ENCODE results near the gene SLC37A2.

Gene SLC37A2

GRCh38 chr11:125117429-125117828, 54.3 kb downstream of the SLC37A2 start:
- H3K36me3 ChIP-seq, result no peaks in the 10 kb centered on the region
- no peaks in the 10 kb centered on the region for H3K27me3 ChIP-seq (ENCODE audit: insufficient read depth, low read depth, severe bottlenecking)
- no peak overlapping the region for H3K27ac ChIP-seq
- DNase-seq, result no peak
- no peaks in the 10 kb centered on the region for H3K9me3 ChIP-seq (ENCODE audit: severe bottlenecking)
- TF ChIP-seq, protein P1, sequence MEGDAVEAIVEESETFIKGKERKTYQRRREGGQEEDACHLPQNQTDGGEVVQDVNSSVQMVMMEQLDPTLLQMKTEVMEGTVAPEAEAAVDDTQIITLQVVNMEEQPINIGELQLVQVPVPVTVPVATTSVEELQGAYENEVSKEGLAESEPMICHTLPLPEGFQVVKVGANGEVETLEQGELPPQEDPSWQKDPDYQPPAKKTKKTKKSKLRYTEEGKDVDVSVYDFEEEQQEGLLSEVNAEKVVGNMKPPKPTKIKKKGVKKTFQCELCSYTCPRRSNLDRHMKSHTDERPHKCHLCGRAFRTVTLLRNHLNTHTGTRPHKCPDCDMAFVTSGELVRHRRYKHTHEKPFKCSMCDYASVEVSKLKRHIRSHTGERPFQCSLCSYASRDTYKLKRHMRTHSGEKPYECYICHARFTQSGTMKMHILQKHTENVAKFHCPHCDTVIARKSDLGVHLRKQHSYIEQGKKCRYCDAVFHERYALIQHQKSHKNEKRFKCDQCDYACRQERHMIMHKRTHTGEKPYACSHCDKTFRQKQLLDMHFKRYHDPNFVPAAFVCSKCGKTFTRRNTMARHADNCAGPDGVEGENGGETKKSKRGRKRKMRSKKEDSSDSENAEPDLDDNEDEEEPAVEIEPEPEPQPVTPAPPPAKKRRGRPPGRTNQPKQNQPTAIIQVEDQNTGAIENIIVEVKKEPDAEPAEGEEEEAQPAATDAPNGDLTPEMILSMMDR (IDR thresholded peaks at IDR 0.05; ENCODE audit: low read depth, low read length), result no peak
- no peak overlapping the region for H3K4me3 ChIP-seq (ENCODE audit: low read depth, low read length)

DNA sequence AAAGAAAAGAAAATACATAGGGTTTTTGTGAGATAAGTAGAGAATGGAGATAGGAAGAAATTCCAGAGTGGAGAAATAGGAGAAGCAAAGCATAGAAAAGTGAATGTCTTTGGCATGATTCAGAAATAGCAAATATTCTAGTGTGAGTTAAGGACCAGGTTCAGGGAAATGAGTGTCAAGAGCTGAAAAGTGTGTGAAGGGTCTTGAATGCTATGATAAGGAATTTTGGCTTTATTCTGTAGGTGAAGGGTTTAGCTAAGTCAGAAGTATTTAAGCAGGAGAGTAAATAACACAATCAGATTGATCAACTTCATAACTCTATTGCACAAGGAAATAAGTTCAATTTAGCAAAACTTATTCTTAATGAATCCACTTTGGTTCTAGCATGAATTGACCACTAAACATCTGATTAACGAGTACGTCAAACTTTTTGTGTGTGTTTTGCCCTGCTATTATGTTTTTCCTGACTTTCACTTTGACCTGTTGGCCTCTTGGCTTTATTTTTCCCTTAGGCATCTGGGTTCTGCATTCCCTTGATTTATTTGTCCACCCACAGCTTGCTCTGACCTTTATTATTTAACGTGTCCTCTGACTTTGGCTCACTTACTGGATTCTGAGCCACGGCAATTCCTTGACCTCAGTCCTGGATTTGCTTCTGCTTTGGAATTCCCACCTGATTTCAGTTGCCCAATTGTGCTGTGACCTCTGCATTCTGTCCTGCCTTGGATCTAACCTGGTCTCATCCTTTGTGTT, 60.3 kb downstream of the SLC37A2 start:
- no peak for DNase-seq
- Histone ChIP-seq H3K36me3 (no peaks in the 10 kb centered on the region), H3K9me3 (ENCODE audit: severe bottlenecking) (peaks cover 2% of the 10 kb centered on the region), H3K27ac (no peak overlapping the region), H3K4me3 (ENCODE audit: low read depth, low read length) (no peak overlapping the region), H3K27me3 (ENCODE audit: insufficient read depth, low read depth, severe bottlenecking) (no peaks in the 10 kb centered on the region)
- TF ChIP-seq, protein P1 (IDR thresholded peaks at IDR 0.05; ENCODE audit: low read depth, low read length), result no peak

- H3K9me3 ChIP-seq (ENCODE audit: severe bottlenecking), result peaks cover 2% of the 10 kb centered on the region
- peak; percentile 50 for DNase-seq
- no peak overlapping the region for H3K4me3 ChIP-seq (ENCODE audit: low read depth, low read length)
- H3K27ac ChIP-seq, result no peak overlapping the region
- TF ChIP-seq, protein P1 (IDR thresholded peaks at IDR 0.05; ENCODE audit: low read depth, low read length), result peak; percentile 51
- H3K27me3 ChIP-seq (ENCODE audit: insufficient read depth, low read depth, severe bottlenecking), result no peaks in the 10 kb centered on the region
- no peaks in the 10 kb centered on the region for H3K36me3 ChIP-seq
Observed at GRCh38 chr11:125123947-125124617, 61.0 kb downstream of the SLC37A2 start.

GRCh38 chr11:125124618-125124992, 61.5 kb downstream of the SLC37A2 start:
- no peaks in the 10 kb centered on the region for H3K36me3 ChIP-seq
- H3K4me3 ChIP-seq (ENCODE audit: low read depth, low read length), result no peak overlapping the region
- no peaks in the 10 kb centered on the region for H3K27me3 ChIP-seq (ENCODE audit: insufficient read depth, low read depth, severe bottlenecking)
- H3K27ac ChIP-seq, result no peak overlapping the region
- H3K9me3 ChIP-seq (ENCODE audit: severe bottlenecking), result peaks cover 2% of the 10 kb centered on the region
- DNase-seq, result no peak
- TF ChIP-seq, protein P1 (IDR thresholded peaks at IDR 0.05; ENCODE audit: low read depth, low read length), result no peak

DNA sequence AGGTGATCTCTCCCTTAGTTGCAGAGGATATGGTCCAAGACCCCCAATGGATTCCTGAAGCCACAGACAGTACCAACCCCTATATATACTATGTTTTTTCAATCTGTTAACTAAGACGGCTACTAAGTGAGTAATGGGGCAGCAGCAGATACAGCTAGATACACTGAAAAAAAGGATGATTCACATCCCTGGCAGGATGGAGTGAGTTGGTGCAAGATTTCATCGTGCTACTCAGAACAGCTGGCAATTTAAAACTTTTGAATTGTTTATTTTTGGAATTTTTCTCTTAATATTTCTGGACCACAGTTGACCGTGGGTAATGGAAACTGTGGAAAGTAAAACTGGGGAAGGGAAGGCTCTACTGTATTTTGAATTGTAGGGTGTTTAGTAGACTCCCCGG, 65.3 kb downstream of the SLC37A2 start:
- no peak overlapping the region for H3K4me3 ChIP-seq (ENCODE audit: low read depth, low read length)
- H3K36me3 ChIP-seq, result no peaks in the 10 kb centered on the region
- no peaks in the 10 kb centered on the region for H3K27me3 ChIP-seq (ENCODE audit: insufficient read depth, low read depth, severe bottlenecking)
- H3K27ac ChIP-seq, result peak overlapping the region; percentile 78
- peaks cover 2% of the 10 kb centered on the region for H3K9me3 ChIP-seq (ENCODE audit: severe bottlenecking)
- TF ChIP-seq, protein P1 (IDR thresholded peaks at IDR 0.05; ENCODE audit: low read depth, low read length), result no peak
- DNase-seq, result no peak
